Parathyroid adenoma (tissue), 2 donors: ENCODE measurements around the gene DMAC2L.
A peak's percentile ranks its signal among the peaks of the same experiment; 100 is the strongest.

Experiments
- H2AFZ ChIP-seq: fragments of 300-600 bp; sonication (generic); one replicate; pipeline ENCODE4 v1.7.0; 2017; ENCODE audit warnings: antibody characterized with exemption, mild to moderate bottlenecking
- H3K27ac ChIP-seq: fragments of 300-600 bp; sonication (generic); one replicate; pipeline ENCODE4 v1.7.0; 2017
- H3K27me3 ChIP-seq: fragments of 300-600 bp; sonication (generic); one replicate; pipeline ENCODE4 v1.7.0; 2017; ENCODE audit warnings: low read length; ENCODE audit not compliant: control insufficient read depth, insufficient read depth
- H3K36me3 ChIP-seq: fragments of 300-600 bp; sonication (generic); one replicate; pipeline ENCODE4 v1.7.0; 2017; ENCODE audit warnings: low read length; ENCODE audit not compliant: control insufficient read depth, insufficient read depth
- H3K4me1 ChIP-seq: fragments of 300-600 bp; sonication (generic); one replicate; pipeline ENCODE4 v1.7.0; 2017; ENCODE audit warnings: control low read depth
- H3K4me2 ChIP-seq: fragments of 300-600 bp; sonication (generic); one replicate; pipeline ENCODE4 v1.7.0; 2017; ENCODE audit warnings: low read length
- H3K4me3 ChIP-seq: fragments of 300-600 bp; sonication (generic); one replicate; pipeline ENCODE4 v1.7.0; 2017; ENCODE audit warnings: low read depth, low read length
- H3K79me2 ChIP-seq: fragments of 300-600 bp; sonication (generic); one replicate; pipeline ENCODE4 v1.7.0; 2017; ENCODE audit warnings: control low read depth
- H3K9ac ChIP-seq: fragments of 300-600 bp; sonication (generic); one replicate; pipeline ENCODE4 v1.7.0; 2017; ENCODE audit warnings: mild to moderate bottlenecking
- H3K9me3 ChIP-seq: fragments of 300-600 bp; sonication (generic); one replicate; pipeline ENCODE4 v1.7.0; 2017; ENCODE audit warnings: low read length; ENCODE audit not compliant: control insufficient read depth
- TF ChIP-seq, protein P1 (sequence below): fragments of 300-600 bp; sonication (generic); IDR thresholded peaks from one replicate; pipeline ENCODE4 v1.7.0; 2017; ENCODE audit warnings: antibody characterized with exemption, mild to moderate bottlenecking
- donor health status: primary hyperparathyroidism.

The DMAC2L gene, protein sequence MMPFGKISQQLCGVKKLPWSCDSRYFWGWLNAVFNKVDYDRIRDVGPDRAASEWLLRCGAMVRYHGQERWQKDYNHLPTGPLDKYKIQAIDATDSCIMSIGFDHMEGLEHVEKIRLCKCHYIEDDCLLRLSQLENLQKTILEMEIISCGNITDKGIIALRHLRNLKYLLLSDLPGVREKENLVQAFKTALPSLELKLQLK

DNA sequence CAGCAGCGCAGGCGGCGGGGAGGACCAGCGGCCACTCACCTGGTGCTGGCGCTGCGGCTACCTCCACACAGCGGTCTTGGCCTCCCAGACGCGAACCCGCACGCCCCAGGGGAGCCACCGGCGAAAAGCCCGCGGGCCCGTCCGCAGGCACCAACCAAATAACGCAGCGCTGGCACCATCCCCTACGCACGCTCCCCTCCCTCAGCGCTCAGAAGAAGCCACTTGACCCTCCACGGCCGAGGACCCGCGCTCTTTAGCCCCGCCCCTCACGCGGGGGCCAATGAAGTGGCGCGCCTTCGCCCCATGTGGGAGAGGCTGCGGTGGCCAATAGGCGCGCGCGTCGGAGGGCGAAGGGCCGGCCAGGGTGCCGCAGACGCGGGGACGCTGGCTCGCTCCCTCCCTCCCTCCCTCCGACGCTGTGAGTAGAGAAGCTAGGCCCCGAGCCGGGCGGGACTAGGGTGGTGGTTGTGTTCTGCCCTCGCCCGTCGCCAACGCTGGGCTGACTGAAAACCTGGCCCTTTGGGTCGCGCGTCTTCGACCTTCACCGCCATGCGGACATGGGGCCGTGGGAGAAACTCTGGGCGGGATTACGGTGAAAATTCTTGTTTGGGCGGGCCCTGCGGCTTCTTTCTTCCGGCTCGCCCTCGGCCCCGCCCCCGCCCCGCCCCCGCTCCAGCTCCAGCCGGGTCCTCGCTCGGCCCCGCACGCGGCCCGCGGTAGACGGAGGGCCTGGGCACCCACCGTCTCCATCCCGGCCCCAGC lies at the start of gene DMAC2L, which contains the start of gene L2HGDH:
DMAC2L (plus strand) TSS at position 353 of the 762 bp plus-strand sequence. CDS start 9,164 bp downstream, outside the sequence.
L2HGDH (minus strand) TSS at position 258 of the 762 bp plus-strand sequence; CDS start at position 179, 79 bp downstream.
- peaks cover 10% of the 10 kb centered on the region for H3K4me1 ChIP-seq
- peak within 1 kb of the TSS; percentile 61 for H3K9ac ChIP-seq
- peak within 1 kb of the TSS; percentile 94 for H3K27ac ChIP-seq
- TF ChIP-seq, protein P1, sequence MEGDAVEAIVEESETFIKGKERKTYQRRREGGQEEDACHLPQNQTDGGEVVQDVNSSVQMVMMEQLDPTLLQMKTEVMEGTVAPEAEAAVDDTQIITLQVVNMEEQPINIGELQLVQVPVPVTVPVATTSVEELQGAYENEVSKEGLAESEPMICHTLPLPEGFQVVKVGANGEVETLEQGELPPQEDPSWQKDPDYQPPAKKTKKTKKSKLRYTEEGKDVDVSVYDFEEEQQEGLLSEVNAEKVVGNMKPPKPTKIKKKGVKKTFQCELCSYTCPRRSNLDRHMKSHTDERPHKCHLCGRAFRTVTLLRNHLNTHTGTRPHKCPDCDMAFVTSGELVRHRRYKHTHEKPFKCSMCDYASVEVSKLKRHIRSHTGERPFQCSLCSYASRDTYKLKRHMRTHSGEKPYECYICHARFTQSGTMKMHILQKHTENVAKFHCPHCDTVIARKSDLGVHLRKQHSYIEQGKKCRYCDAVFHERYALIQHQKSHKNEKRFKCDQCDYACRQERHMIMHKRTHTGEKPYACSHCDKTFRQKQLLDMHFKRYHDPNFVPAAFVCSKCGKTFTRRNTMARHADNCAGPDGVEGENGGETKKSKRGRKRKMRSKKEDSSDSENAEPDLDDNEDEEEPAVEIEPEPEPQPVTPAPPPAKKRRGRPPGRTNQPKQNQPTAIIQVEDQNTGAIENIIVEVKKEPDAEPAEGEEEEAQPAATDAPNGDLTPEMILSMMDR: peak; percentile 0
- peak within 1 kb of the TSS; percentile 73 for H3K4me3 ChIP-seq
- peak within 1 kb of the TSS; percentile 95 for H2AFZ ChIP-seq
- peak within 1 kb of the TSS; percentile 92 for H3K4me2 ChIP-seq
- no peaks in the 10 kb centered on the region for H3K36me3 ChIP-seq
- no peaks in the 10 kb centered on the region for H3K9me3 ChIP-seq
- no peaks in the 10 kb centered on the region for H3K27me3 ChIP-seq
- peaks cover 23% of the 10 kb centered on the region for H3K79me2 ChIP-seq

DNA sequence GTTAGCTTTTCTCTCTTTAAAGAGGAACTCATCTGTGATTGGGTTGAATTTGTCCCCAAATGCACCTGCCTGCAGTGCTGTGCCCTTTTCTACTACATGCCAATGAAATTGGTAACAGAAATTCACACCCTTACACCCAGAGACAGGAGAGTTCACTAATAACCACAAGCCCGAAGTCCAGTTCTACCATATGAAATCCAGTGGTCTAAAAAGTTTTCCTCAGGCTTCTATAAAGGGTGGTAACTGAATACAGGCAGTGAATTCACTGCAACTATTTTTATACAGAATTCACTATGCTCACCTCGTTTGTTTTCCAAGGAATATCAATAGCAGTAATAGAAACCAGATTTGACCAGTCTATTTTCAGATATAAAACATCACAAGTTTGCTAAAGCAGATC lies 49.3 kb upstream of the DMAC2L start:
- no peak overlapping the region for H3K27ac ChIP-seq
- H3K9ac ChIP-seq: no peak overlapping the region
- no peaks in the 10 kb centered on the region for H3K27me3 ChIP-seq
- no peak overlapping the region for H2AFZ ChIP-seq
- H3K79me2 ChIP-seq: no peaks in the 10 kb centered on the region
- H3K4me1 ChIP-seq: no peaks in the 10 kb centered on the region
- H3K4me3 ChIP-seq: no peak overlapping the region
- H3K9me3 ChIP-seq: no peaks in the 10 kb centered on the region
- TF ChIP-seq, protein P1: no peak
- H3K36me3 ChIP-seq: no peaks in the 10 kb centered on the region
- H3K4me2 ChIP-seq: no peak overlapping the region

DNA sequence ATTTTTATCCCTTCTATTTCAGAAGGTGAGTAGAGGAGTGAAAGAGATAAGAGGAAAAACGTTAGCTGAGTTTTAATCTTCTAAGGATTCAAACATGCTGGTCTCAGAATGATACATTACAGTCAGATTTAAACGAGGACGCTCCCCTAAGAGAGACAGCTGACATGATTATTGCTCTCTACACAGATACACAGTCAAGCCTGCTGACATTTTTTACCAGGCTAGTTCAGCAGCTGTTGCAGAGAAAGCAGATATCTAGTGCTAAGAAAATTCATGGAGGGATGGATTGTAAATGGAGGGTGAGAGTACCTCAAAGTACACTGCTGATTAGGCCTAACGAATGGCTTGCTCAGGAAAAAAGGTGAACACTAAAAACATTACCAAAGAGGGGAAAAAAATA lies 48.8 kb upstream of the DMAC2L start:
- Histone ChIP-seq H3K4me3 (no peak overlapping the region), H3K36me3 (no peaks in the 10 kb centered on the region), H2AFZ (no peak overlapping the region), H3K9me3 (no peaks in the 10 kb centered on the region), H3K4me2 (no peak overlapping the region), H3K27ac (no peak overlapping the region), H3K9ac (no peak overlapping the region), H3K27me3 (no peaks in the 10 kb centered on the region), H3K79me2 (no peaks in the 10 kb centered on the region), H3K4me1 (no peaks in the 10 kb centered on the region)
- TF ChIP-seq, protein P1: no peak

DNA sequence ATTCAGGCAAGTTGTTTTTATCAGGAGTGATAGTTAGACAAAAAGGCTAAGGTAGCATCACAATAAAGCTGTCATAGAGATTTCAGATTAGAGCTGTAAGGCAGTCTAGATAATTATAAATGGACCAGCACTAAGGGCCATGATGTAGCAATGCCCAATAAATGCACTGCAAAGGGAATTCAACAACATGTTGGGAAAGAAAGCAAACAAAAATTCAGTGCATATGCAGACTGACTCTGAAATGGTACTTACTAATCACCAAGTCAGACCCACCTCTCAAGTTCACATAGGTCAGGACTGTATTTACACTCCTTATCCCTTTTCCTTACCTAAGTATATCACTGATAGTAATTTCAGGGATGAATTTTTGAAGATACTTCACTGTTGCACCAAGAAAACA lies 47.1 kb upstream of the DMAC2L start:
- no peak overlapping the region for H2AFZ ChIP-seq
- H3K4me2 ChIP-seq: no peak overlapping the region
- no peak overlapping the region for H3K4me3 ChIP-seq
- H3K79me2 ChIP-seq: no peaks in the 10 kb centered on the region
- H3K27me3 ChIP-seq: no peaks in the 10 kb centered on the region
- H3K9me3 ChIP-seq: no peaks in the 10 kb centered on the region
- H3K27ac ChIP-seq: no peak overlapping the region
- TF ChIP-seq, protein P1: no peak
- H3K4me1 ChIP-seq: no peaks in the 10 kb centered on the region
- no peaks in the 10 kb centered on the region for H3K36me3 ChIP-seq
- no peak overlapping the region for H3K9ac ChIP-seq
